Astrocyte of the cerebellum (primary cell): ENCODE measurements around the gene TRABD2B.
A peak's percentile ranks its signal among the peaks of the same experiment; 100 is the strongest.

Source experiments
- DNase-seq: peaks from one replicate; pipeline ENCODE4 v3.0.0-alpha.2; 2011; ENCODE audit warnings: low read depth
- H3K4me3 ChIP-seq: 2 replicates; pipeline ENCODE4 v1.5.1; 2011; ENCODE audit warnings: mild to moderate bottlenecking, low read depth, low read length, moderate library complexity
- in situ Hi-C: cut with HindIII; loops from 2 replicates; pipeline ENCODE4 v1.10.0; 2017; ENCODE audit warnings: low sequenced_read_pairs
- TF ChIP-seq, protein P1 (sequence below): IDR thresholded peaks from 2 replicates; pipeline ENCODE4 v1.5.1; 2012; ENCODE audit warnings: low read length, low read depth, moderate library complexity, mild to moderate bottlenecking; ENCODE audit errors: missing control alignments

Gene TRABD2B

DNA sequence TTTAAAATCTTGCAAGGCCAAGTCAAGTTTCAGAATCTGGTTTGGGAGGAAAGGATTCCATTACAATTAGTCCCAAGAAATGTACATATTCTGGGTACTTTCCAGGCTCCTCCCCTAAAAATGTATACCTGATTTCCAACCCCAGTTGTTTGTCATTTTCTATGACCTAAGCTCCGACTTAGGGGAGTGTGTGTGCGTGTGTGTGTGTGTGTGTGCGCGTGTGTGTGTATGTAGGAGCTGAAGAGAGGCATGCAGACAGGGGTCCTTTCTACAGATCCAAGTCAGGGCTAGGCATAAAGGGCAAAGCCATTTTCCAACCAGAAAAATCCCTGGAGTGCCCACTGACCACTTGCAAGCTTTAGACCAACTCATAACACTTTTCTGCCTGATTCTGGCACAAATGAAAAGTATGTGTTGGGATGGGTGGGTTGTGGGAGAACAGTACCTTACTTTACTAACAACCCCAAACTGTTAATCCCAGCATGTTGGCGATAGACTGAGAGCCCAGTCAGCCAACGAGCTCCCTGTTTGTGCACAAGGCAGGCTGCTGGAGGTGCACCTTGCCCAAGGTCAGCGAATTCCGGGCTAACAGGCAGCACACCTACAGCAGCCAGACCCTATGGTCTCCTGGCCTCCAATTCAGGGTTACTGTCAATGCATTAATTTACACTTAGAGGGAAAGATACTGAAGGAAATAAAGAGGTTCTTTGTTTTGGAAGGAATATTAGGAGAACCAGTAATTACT lies 1.7 kb downstream of the TRABD2B start:
- in situ Hi-C loops, result no loop called here
- no peak for DNase-seq
- H3K4me3 ChIP-seq, result no peak overlapping the region
- TF ChIP-seq, protein P1, sequence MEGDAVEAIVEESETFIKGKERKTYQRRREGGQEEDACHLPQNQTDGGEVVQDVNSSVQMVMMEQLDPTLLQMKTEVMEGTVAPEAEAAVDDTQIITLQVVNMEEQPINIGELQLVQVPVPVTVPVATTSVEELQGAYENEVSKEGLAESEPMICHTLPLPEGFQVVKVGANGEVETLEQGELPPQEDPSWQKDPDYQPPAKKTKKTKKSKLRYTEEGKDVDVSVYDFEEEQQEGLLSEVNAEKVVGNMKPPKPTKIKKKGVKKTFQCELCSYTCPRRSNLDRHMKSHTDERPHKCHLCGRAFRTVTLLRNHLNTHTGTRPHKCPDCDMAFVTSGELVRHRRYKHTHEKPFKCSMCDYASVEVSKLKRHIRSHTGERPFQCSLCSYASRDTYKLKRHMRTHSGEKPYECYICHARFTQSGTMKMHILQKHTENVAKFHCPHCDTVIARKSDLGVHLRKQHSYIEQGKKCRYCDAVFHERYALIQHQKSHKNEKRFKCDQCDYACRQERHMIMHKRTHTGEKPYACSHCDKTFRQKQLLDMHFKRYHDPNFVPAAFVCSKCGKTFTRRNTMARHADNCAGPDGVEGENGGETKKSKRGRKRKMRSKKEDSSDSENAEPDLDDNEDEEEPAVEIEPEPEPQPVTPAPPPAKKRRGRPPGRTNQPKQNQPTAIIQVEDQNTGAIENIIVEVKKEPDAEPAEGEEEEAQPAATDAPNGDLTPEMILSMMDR, result no peak

DNA sequence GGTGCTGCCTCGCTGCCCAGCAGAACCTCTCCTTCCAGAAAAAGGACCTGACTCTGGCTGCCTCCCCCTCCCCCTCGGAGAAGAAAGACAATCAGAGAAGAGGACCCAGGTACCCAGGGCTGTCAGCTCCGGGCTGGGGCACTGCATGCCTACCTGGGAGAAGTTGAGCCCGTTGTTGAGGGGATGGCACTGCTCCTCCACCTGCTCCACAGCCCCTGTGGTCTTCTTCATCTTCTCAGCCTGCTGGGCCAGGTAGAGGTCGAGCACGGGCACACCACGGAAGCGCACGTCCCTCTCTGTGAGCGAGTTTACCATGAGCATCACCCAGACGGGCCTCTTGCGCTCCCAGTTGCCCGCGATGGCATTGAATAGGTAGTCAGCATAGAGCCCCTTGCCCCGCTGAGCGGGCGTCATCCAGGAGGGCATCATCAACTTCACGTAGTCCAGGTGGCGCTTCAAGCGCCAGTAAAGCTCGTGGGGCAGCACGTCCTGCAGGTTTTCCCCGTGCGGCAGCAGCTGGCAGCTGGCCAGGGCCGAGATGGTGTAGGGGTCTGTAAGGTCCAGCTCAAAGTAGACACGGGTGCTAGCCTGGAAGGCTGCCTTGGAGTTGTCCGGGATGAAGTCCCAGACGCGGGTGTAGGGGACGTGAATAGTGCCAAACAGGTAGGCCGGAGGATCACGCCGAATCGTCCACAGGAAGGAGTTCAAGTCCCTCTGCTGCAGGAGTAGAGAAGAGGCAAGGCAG lies 3.1 kb downstream of the TRABD2B start:
- in situ Hi-C loops, result no loop called here

DNA sequence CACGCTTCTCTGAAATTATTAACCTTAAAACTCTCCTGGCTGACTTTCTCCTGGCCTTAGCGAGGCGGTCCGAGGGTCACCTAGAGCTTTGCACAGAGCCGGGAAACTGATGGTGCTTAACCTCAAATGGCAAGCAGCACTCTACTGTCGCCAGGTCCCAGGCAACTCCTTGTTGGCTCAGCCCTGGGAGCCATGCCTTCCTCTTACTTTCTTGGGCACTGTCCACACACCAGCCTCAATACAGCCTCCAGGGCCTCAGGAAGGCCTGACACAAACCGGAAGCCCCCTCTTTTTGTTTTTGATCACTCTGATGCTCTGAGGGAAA lies 3.8 kb downstream of the TRABD2B start:
- TF ChIP-seq, protein P1, result no peak
- in situ Hi-C loops, result no loop called here
- no peak for DNase-seq
- no peak overlapping the region for H3K4me3 ChIP-seq

More for the DNA sequence above, 3.1 kb downstream of the TRABD2B start:
- TF ChIP-seq, protein P1, result no peak
- no peak for DNase-seq
- H3K4me3 ChIP-seq, result no peak overlapping the region

DNA sequence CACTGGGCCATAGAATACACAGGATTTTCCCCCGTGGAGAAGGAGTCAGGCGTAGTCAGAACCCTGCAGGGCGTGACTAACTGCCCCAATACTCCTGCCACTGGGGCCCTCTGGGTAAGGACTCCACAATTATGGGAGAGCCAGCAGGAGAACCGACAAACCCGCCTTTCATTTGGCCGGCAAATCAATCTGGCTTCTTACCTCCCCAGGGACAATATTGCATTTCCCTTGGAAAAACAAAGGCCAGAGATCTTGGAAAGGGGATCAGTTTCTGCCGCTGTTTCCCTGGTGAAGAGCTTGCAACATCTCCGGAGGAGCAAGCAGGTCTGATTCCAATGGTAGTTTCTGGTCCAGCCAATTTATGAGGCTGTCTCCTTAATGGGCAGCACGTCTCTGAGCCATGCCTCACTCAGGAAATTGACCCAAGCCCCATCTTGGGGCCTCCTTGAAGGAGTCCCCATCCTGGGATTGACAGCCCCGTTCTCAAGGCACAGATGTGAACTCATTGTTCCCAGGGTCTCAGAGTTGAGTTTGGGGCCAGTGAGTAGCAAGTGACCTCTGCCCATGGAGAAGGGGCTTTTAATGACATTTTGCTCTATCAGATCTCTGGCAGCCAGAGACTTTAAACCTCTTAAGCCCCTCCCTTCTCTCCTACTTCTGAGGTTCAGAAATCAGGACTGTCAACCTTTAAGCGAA lies 4.3 kb downstream of the TRABD2B start:
- TF ChIP-seq, protein P1, result no peak
- in situ Hi-C loops, result no loop called here
- DNase-seq, result peak; percentile 31
- no peak overlapping the region for H3K4me3 ChIP-seq

DNA sequence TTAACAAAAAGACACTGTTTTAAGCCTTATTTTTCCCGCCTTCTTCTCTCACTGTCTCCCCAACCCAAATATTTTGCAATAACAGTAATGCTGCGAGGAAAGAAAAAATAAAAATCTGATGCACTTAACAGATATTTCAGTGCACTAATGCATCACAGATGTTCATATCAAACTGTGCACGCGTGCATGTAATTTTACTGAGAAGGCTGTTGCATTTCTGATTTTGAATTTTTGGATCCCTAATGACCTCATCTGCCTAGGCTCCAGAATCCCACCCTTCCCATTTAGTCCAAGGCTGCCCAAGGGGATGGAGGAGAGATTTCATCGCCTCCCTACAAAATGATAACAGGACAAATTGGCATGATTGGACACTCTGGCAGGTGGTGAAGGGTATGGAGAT lies 5.5 kb downstream of the TRABD2B start:
- H3K4me3 ChIP-seq, result no peak overlapping the region
- no peak for DNase-seq
- TF ChIP-seq, protein P1, result no peak
- in situ Hi-C loops, result no loop called here

DNA sequence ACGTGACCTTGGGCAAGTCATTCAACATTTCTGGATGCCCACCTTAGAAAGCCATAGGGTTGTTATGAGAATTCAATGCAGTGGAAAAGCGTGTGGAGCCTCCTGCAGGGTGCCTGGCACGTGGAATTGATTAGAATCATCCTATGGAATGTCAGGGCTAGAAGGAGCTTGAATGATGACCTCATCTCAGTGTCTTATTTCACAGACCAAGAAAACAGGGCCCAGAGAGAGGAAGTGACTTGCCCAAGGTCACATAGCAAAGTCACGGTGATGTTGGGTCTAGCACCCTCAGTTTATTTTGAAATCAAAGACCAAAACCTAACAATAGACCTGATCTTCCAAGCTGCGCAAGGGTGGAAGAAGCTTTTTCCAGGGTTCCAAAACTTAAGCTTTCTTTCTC lies 6.0 kb downstream of the TRABD2B start:
- DNase-seq, result no peak
- in situ Hi-C loops, result no loop called here
- no peak overlapping the region for H3K4me3 ChIP-seq
- TF ChIP-seq, protein P1, result no peak
